ENCODE data around the gene SPC24.
"Not testable (repeated sequence)": the region's sequence is repeated elsewhere in the genome, so short reads cannot be mapped to it uniquely, and the experiment has no call there.

The SPC24 gene

DNA sequence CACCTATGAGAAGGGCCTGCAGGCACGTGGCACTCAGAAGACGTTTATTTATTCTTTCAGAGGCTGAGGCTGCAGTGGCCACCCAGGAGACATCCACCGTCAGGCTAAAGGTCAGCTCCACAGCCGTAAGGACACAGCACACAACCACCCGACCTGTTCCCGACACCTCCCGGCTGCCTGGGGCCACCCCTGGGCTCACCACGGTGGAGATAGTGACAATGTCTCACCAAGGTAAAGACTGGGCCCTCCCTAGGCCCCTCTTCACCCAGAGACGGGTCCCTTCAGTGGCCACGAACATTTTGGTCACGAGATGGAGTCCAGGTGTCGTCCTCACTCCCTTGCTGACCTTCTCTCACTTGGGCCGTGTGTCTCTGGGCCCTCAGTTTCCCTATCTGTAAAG is 32.5 kb downstream of the SPC24 start:
- Histone ChIP-seq H3K36me3 (ENCODE audit: control insufficient read depth, insufficient read depth, low read length) (peaks cover 91% of the 10 kb centered on the region), H3K4me1 (ENCODE audit: control insufficient read depth, insufficient read depth, low read length, poor library complexity, severe bottlenecking) (no peaks in the 10 kb centered on the region), H3K4me3 (ENCODE audit: extremely low read depth, insufficient read depth, low read length, poor library complexity, severe bottlenecking) (no peak overlapping the region), H3K27ac (ENCODE audit: low read depth, low read length, severe bottlenecking) (no peak overlapping the region), H3K9me3 (ENCODE audit: control insufficient read depth, low read length) (no peaks in the 10 kb centered on the region)
- WGBS, 2 experiments (ENCODE audit: insufficient coverage in 2 of 2) = 95 to 96% methylated on average over 12 to 13 of the region's 13 CpGs

DNA sequence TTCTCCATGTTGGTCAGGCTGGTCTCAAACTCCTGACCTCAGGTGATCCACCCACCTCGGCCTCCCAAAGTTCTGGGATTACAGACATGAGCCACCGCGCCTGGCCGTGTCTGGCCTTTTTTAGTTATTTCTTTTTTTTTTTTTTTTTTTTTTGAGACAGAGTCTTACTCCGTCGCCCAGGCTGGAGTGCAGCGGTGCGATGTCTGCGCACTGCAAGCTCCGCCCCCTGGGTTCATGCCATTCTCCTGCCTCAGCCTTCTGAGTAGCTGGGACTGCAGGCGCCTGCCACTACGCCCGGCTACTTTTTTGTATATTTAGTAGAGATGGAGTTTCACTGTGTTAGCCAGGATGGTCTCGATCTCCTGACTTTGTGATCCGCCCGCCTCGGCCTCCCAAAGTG is 33.6 kb downstream of the SPC24 start:
- H3K27ac ChIP-seq (ENCODE audit: low read depth, low read length, severe bottlenecking); H3K4me1 ChIP-seq (ENCODE audit: control insufficient read depth, insufficient read depth, low read length, poor library complexity, severe bottlenecking); H3K9me3 ChIP-seq (ENCODE audit: control insufficient read depth, low read length); H3K4me3 ChIP-seq (ENCODE audit: extremely low read depth, insufficient read depth, low read length, poor library complexity, severe bottlenecking): not testable (repeated sequence)
- WGBS, 2 experiments (ENCODE audit: insufficient coverage in 2 of 2) = 97 to 98% methylated on average over 5 to 6 of the region's 17 CpGs
- H3K36me3 ChIP-seq (ENCODE audit: control insufficient read depth, insufficient read depth, low read length) = peaks cover 91% of the 10 kb centered on the region

DNA sequence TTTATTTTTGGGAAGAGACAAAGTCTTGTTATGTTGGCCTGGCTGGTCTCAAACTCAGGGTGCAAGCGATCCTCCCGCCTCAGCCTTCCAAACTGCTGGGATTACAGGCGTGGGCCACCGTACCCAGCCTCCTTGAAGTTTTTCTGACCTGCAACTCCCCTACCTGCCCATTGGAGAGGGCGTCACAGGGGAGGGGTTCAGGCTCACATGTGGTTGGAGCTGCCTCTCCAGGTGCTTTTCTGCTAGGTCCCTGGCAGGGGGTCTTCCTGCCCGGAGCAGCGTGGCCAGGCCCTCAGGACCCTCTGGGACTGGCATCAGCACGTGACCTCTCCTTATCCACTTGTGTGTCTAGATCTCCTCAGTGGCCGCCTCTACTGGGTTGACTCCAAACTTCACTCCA is 39.1 kb downstream of the SPC24 start:
- H3K4me1 ChIP-seq (ENCODE audit: control insufficient read depth, insufficient read depth, low read length, poor library complexity, severe bottlenecking) = no peaks in the 10 kb centered on the region
- peaks cover 95% of the 10 kb centered on the region for H3K36me3 ChIP-seq (ENCODE audit: control insufficient read depth, insufficient read depth, low read length)
- no peaks in the 10 kb centered on the region for H3K9me3 ChIP-seq (ENCODE audit: control insufficient read depth, low read length)
- no peak overlapping the region for H3K4me3 ChIP-seq (ENCODE audit: extremely low read depth, insufficient read depth, low read length, poor library complexity, severe bottlenecking)
- H3K27ac ChIP-seq (ENCODE audit: low read depth, low read length, severe bottlenecking) = no peak overlapping the region
- WGBS, 2 experiments (ENCODE audit: insufficient coverage in 2 of 2) = 99% methylated on average over 9 of the region's 9 CpGs

DNA sequence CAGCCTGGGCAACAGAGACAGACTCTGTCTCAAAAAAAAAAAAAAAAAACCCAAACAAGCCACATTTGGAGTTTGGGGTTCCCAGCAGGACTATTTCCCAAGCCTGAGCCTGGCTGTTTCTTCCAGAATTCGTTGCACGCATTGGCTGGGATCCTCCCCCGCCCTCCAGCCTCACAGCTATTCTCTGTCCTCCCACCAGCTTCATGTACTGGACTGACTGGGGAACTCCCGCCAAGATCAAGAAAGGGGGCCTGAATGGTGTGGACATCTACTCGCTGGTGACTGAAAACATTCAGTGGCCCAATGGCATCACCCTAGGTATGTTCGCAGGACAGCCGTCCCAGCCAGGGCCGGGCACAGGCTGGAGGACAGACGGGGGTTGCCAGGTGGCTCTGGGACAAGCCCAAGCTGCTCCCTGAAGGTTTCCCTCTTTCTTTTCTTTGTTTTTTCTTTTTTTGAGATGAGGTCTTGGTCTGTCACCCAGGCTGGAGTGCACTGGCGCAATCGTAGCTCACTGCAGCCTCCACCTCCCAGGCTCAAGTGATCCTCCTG is 39.6 kb downstream of the SPC24 start:
- Histone ChIP-seq H3K4me1 (ENCODE audit: control insufficient read depth, insufficient read depth, low read length, poor library complexity, severe bottlenecking) (no peaks in the 10 kb centered on the region), H3K27ac (ENCODE audit: low read depth, low read length, severe bottlenecking) (no peak overlapping the region), H3K36me3 (ENCODE audit: control insufficient read depth, insufficient read depth, low read length) (peaks cover 96% of the 10 kb centered on the region), H3K4me3 (ENCODE audit: extremely low read depth, insufficient read depth, low read length, poor library complexity, severe bottlenecking) (no peak overlapping the region), H3K9me3 (ENCODE audit: control insufficient read depth, low read length) (no peaks in the 10 kb centered on the region)
- 89 to 93% methylated on average over 8 to 11 of the region's 11 CpGs for WGBS, 2 experiments (ENCODE audit: insufficient coverage in 2 of 2)

DNA sequence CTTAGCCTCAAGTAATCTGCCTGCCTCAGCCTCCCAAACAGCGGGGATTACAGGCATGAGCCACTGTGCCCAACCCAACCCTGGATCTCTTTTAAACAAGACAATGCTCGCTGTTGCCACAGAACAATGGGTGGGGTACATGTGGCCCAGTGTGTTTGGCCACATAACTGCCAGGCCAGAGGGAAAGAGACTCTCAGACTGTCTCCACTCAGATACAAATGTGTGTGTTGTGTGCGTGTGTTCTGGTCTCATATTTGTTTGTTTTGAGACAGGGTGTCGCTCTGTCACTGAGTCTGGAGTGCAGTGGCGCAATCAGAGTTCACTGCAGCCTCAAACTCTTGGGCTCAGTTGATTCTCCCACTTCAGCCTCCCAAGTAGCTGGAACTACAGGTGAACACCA is 40.5 kb downstream of the SPC24 start:
- WGBS, 2 experiments (ENCODE audit: insufficient coverage in 2 of 2) = 96 to 100% methylated on average over 4 to 5 of the region's 5 CpGs
- peak overlapping the region; percentile 45 for H3K27ac ChIP-seq (ENCODE audit: low read depth, low read length, severe bottlenecking)
- H3K4me1 ChIP-seq (ENCODE audit: control insufficient read depth, insufficient read depth, low read length, poor library complexity, severe bottlenecking) = no peaks in the 10 kb centered on the region
- no peak overlapping the region for H3K4me3 ChIP-seq (ENCODE audit: extremely low read depth, insufficient read depth, low read length, poor library complexity, severe bottlenecking)
- H3K36me3 ChIP-seq (ENCODE audit: control insufficient read depth, insufficient read depth, low read length) = peaks cover 96% of the 10 kb centered on the region
- no peaks in the 10 kb centered on the region for H3K9me3 ChIP-seq (ENCODE audit: control insufficient read depth, low read length)

DNA sequence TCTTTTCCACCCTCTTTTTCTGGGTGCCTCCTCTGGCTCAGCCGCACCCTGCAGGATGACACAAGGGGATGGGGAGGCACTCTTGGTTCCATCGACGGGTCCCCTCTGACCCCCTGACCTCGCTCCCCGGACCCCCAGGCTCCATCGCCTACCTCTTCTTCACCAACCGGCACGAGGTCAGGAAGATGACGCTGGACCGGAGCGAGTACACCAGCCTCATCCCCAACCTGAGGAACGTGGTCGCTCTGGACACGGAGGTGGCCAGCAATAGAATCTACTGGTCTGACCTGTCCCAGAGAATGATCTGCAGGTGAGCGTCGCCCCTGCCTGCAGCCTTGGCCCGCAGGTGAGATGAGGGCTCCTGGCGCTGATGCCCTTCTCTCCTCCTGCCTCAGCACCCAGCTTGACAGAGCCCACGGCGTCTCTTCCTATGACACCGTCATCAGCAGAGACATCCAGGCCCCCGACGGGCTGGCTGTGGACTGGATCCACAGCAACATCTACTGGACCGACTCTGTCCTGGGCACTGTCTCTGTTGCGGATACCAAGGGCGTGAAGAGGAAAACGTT is 42.4 kb downstream of the SPC24 start:
- H3K9me3 ChIP-seq (ENCODE audit: control insufficient read depth, low read length) = no peaks in the 10 kb centered on the region
- H3K4me3 ChIP-seq (ENCODE audit: extremely low read depth, insufficient read depth, low read length, poor library complexity, severe bottlenecking) = no peak overlapping the region
- H3K4me1 ChIP-seq (ENCODE audit: control insufficient read depth, insufficient read depth, low read length, poor library complexity, severe bottlenecking) = no peaks in the 10 kb centered on the region
- 97% methylated on average over 23 to 24 of the region's 27 CpGs for whole genome bisulfite sequencing, 2 experiments (ENCODE audit: insufficient coverage in 2 of 2)
- peaks cover 100% of the 10 kb centered on the region for H3K36me3 ChIP-seq (ENCODE audit: control insufficient read depth, insufficient read depth, low read length)
- H3K27ac ChIP-seq (ENCODE audit: low read depth, low read length, severe bottlenecking) = no peak overlapping the region

DNA sequence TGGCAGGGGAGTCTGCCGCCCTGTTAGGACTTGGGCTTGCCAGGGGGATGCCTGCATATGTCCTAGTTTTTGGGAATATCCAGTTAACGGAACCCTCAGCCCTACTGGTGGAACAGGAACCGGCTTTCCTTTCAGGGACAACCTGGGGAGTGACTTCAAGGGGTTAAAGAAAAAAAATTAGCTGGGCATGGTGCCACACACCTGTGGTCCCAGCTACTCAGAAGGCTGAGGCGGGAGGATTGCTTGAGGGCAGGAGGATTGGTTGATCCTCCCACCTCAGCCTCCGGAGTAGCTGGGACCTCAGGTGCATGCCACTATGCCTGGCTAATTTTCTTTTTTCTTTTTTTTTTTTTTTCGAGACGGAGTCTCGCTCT is 43.8 kb downstream of the SPC24 start:
- H3K9me3 ChIP-seq (ENCODE audit: control insufficient read depth, low read length) = no peaks in the 10 kb centered on the region
- H3K36me3 ChIP-seq (ENCODE audit: control insufficient read depth, insufficient read depth, low read length) = peaks cover 97% of the 10 kb centered on the region
- H3K4me3 ChIP-seq (ENCODE audit: extremely low read depth, insufficient read depth, low read length, poor library complexity, severe bottlenecking) = no peak overlapping the region
- H3K4me1 ChIP-seq (ENCODE audit: control insufficient read depth, insufficient read depth, low read length, poor library complexity, severe bottlenecking) = no peaks in the 10 kb centered on the region
- H3K27ac ChIP-seq (ENCODE audit: low read depth, low read length, severe bottlenecking) = no peak overlapping the region
- WGBS, 2 experiments (ENCODE audit: insufficient coverage in 2 of 2) = 98 to 100% methylated on average over 4 of the region's 8 CpGs

DNA sequence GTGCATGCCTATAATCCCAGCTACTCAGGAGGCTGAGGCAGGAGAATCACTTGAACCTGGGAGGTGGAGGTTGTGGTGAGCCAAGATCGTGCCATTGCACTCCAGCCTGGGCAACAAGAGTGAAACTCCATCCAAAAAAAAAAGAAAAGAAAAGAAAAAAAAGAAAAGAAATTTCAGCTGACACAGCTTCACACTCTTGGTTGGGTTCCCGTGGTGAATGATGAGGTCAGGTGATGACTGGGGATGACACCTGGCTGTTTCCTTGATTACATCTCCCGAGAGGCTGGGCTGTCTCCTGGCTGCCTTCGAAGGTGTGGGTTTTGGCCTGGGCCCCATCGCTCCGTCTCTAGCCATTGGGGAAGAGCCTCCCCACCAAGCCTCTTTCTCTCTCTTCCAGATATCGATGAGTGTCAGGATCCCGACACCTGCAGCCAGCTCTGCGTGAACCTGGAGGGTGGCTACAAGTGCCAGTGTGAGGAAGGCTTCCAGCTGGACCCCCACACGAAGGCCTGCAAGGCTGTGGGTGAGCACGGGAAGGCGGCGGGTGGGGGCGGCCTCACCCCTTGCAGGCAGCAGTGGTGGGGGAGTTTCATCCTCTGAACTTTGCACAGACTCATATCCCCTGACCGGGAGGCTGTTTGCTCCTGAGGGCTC is 44.3 kb downstream of the SPC24 start:
- 99 to 100% methylated on average over 7 to 13 of the region's 15 CpGs for WGBS, 2 experiments (ENCODE audit: insufficient coverage in 2 of 2)
- Histone ChIP-seq H3K27ac (ENCODE audit: low read depth, low read length, severe bottlenecking) (no peak overlapping the region), H3K36me3 (ENCODE audit: control insufficient read depth, insufficient read depth, low read length) (peaks cover 97% of the 10 kb centered on the region), H3K4me3 (ENCODE audit: extremely low read depth, insufficient read depth, low read length, poor library complexity, severe bottlenecking) (no peak overlapping the region), H3K4me1 (ENCODE audit: control insufficient read depth, insufficient read depth, low read length, poor library complexity, severe bottlenecking) (no peaks in the 10 kb centered on the region), H3K9me3 (ENCODE audit: control insufficient read depth, low read length) (no peaks in the 10 kb centered on the region)

DNA sequence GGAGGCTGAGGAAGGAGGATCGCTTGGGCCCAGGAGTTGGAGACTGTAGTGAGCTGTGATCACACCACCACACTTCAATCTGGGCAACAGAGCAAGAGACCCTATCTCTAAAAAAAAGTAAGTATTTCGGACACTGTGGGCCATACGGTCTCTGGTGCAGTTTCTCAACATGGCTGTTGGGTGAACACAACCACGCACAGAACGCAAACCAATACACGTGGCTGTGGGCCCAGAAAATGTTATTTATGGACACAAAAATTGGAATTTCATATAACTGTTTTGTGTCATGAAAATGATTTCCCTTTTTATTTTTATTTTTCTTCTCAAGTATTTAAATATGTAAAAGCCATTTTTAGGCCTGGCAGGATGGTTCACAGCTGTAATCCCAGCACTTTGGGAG is 46.8 kb downstream of the SPC24 start:
- H3K9me3 ChIP-seq (ENCODE audit: control insufficient read depth, low read length) = no peaks in the 10 kb centered on the region
- H3K36me3 ChIP-seq (ENCODE audit: control insufficient read depth, insufficient read depth, low read length) = peaks cover 97% of the 10 kb centered on the region
- H3K4me3 ChIP-seq (ENCODE audit: extremely low read depth, insufficient read depth, low read length, poor library complexity, severe bottlenecking) = no peak overlapping the region
- no peaks in the 10 kb centered on the region for H3K4me1 ChIP-seq (ENCODE audit: control insufficient read depth, insufficient read depth, low read length, poor library complexity, severe bottlenecking)
- 96 to 98% methylated on average over 5 of the region's 6 CpGs for WGBS, 2 experiments (ENCODE audit: insufficient coverage in 2 of 2)
- H3K27ac ChIP-seq (ENCODE audit: low read depth, low read length, severe bottlenecking) = no peak overlapping the region

DNA sequence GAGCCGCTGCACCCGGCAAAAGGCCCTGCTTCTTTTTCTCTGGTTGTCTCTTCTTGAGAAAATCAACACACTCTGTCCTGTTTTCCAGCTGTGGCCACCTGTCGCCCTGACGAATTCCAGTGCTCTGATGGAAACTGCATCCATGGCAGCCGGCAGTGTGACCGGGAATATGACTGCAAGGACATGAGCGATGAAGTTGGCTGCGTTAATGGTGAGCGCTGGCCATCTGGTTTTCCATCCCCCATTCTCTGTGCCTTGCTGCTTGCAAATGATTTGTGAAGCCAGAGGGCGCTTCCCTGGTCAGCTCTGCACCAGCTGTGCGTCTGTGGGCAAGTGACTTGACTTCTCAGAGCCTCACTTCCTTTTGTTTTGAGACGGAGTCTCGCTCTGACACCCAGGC is 49.1 kb downstream of the SPC24 start:
- Histone ChIP-seq H3K9me3 (ENCODE audit: control insufficient read depth, low read length) (no peaks in the 10 kb centered on the region), H3K36me3 (ENCODE audit: control insufficient read depth, insufficient read depth, low read length) (peaks cover 97% of the 10 kb centered on the region), H3K27ac (ENCODE audit: low read depth, low read length, severe bottlenecking) (peak overlapping the region; percentile 59), H3K4me1 (ENCODE audit: control insufficient read depth, insufficient read depth, low read length, poor library complexity, severe bottlenecking) (no peaks in the 10 kb centered on the region), H3K4me3 (ENCODE audit: extremely low read depth, insufficient read depth, low read length, poor library complexity, severe bottlenecking) (no peak overlapping the region)
- 95 to 96% methylated on average over 13 of the region's 13 CpGs for WGBS, 2 experiments (ENCODE audit: insufficient coverage in 2 of 2)

DNA sequence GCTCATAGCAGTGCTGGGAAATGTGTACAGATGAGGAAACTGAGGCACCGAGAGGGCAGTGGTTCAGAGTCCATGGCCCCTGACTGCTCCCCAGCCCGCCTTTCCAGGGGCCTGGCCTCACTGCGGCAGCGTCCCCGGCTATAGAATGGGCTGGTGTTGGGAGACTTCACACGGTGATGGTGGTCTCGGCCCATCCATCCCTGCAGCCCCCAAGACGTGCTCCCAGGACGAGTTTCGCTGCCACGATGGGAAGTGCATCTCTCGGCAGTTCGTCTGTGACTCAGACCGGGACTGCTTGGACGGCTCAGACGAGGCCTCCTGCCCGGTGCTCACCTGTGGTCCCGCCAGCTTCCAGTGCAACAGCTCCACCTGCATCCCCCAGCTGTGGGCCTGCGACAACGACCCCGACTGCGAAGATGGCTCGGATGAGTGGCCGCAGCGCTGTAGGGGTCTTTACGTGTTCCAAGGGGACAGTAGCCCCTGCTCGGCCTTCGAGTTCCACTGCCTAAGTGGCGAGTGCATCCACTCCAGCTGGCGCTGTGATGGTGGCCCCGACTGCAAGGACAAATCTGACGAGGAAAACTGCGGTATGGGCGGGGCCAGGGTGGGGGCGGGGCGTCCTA is 50.5 kb downstream of the SPC24 start:
- no peaks in the 10 kb centered on the region for H3K4me1 ChIP-seq (ENCODE audit: control insufficient read depth, insufficient read depth, low read length, poor library complexity, severe bottlenecking)
- peaks cover 97% of the 10 kb centered on the region for H3K36me3 ChIP-seq (ENCODE audit: control insufficient read depth, insufficient read depth, low read length)
- H3K4me3 ChIP-seq (ENCODE audit: extremely low read depth, insufficient read depth, low read length, poor library complexity, severe bottlenecking) = no peak overlapping the region
- H3K9me3 ChIP-seq (ENCODE audit: control insufficient read depth, low read length) = no peaks in the 10 kb centered on the region
- H3K27ac ChIP-seq (ENCODE audit: low read depth, low read length, severe bottlenecking) = no peak overlapping the region
- WGBS, 2 experiments (ENCODE audit: insufficient coverage in 2 of 2) = 97% methylated on average over 32 to 36 of the region's 36 CpGs
